ENCODE data around the gene CLDN11.

The CLDN11 gene

GRCh38 chr3:170418422-170419398, at the start of gene CLDN11:
TSS of gene CLDN11 (plus strand) at chr3:170418868. CDS start at chr3:170419067, 199 bp downstream.
- no peak for FAIRE-seq

DNA sequence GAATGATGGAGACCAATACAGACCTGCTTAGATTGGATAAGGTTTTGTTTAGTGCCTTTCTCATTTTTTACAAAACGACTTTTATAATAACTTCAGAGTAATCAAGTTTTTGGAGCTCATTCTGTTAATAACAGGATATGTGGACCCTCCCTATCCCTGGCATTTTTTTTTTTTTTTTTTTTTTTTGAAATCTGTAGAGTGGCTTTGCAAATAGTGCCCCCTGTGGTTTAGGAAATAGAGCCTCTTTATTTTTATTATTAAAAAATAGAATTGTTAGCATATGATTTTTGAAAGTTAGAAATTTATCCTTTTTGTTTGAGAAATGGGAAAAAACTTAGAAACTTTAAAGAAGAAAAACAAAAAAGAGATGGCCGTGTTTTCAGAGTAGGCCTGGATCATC, 49.7 kb upstream of the CLDN11 start:
- FAIRE-seq, result no peak

GRCh38 chr3:170372190-170372879, 46.3 kb upstream of the CLDN11 start:
- no peak for FAIRE-seq

DNA sequence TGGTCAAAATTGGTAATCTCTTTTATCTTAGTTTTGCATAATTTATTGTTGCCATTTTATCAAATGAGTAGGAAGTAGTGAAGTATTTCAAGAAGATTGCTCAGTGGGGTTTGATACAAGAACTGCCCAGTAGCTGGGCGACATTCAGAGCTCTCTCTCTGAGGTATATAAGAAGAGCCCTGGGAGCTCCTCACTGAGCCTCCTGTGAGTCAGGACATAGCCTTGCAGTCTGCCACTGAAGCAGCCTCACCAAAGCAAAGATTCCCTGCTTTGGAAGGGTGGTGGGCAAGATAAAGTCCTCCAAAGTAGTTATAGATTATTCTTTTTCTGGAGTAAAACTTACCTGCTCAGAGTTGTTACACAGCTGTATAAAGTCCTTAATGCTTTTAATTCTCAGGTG, 35.1 kb upstream of the CLDN11 start:
- no peak for FAIRE-seq

GRCh38 chr3:170386468-170386867, 32.2 kb upstream of the CLDN11 start:
- FAIRE-seq, result no peak

- no peak for FAIRE-seq
Measured at GRCh38 chr3:170387950-170388349, 30.7 kb upstream of the CLDN11 start.

- FAIRE-seq, result no peak
Measured at GRCh38 chr3:170391108-170391507, 27.6 kb upstream of the CLDN11 start.

GRCh38 chr3:170397685-170398084, 21.0 kb upstream of the CLDN11 start:
- no peak for FAIRE-seq

GRCh38 chr3:170405101-170405500, 13.6 kb upstream of the CLDN11 start:
- no peak for FAIRE-seq

DNA sequence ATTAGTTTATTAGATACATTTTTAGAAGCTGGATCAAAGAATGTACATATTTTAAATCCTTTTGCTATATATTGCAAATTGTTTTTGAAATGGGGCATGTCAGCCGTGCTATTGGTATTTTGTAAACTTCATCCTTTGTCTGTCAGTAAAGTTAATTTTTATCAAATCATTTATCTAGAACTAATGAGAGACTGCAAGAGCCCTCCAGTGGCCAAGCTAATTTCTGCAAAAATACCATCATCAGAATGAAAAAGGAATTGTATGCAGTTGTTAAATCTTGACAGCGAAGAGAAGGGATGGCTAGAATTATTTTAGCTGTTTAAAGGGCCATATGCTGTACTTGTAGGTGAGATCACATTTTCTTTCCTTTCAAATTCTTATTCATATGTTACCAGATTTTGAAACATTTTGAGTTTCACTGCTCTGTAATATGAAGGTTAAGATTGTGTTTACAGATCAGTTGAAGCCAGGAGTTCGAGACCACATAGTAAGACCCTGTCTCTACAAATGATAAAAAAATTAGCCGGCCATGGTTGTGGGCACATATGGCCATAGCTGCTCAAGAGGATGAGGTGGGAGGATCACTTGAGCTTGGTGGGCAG, 8.1 kb upstream of the CLDN11 start:
- peak; percentile 50 for FAIRE-seq

DNA sequence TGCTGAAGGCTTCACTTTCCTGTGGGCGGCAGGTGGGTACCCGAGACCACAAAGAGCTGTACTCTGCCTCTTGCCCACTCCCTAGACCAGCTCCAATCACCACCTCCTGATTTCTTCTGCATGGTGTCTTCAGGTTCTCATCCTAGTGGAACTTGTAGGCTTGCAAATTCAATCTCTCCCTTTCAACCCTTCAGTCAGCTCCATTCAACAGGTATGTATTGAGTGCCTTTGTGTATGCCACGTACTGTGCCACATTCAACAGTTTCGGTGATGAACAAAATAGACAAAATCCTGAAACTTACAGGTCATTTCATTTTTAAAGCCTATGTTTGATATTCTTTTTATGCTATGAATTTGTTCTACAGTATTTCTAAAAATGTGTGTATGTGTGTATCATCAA, 5.4 kb upstream of the CLDN11 start:
- no peak for FAIRE-seq

GRCh38 chr3:170414202-170414663, 4.4 kb upstream of the CLDN11 start:
- peak; percentile 53 for FAIRE-seq

- FAIRE-seq, result no peak
Measured at GRCh38 chr3:170417090-170417489, 1.6 kb upstream of the CLDN11 start.

DNA sequence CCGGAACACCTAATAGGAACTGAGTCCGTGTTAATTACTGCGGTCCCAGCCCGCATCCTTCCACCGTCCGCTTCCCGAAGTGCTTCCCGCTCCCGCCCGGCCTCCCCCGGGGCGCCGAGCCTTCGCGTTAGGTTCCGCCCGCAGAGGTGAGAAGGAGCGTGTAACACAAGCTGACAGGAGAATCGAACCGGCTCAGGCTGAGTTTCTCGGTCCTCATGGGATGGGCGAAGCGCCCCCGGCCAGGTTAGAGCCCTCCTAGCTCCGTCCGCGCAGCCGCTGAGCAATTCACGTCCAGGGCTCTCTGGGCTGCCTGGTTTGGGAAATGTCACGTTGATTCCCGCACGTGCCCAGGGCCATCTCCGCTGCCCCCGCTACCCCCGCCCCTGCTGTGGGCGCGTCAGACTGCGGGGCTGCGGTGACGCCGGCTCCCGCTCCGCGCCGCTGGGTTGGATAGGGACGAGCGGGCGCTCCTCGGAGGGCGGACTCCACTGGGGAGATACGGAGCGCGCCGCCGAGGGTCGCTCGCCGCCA, 954 bp downstream of the CLDN11 start:
- no peak for FAIRE-seq

GRCh38 chr3:170420307-170420821, 1.7 kb downstream of the CLDN11 start:
- FAIRE-seq, result no peak

GRCh38 chr3:170421111-170421641, 2.5 kb downstream of the CLDN11 start:
- no peak for FAIRE-seq

DNA sequence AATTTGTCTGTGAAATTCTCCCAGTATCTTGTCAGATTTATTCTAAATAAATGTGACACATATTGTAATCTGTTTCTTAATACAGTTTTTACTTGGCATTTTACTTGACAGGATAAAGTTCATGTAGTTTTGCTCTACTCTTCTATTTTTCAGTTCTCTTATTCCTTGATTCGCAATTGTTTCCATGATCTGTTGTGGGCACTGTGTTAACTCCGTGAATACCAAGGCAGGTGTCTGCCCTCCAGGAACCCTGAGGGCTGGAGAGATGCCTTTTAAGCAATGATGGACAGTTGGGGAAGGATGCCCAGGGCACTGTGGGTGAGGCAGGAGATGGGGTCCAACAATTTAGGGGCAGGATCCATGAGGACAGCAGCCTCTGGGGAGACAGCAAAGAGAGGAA, 3.1 kb downstream of the CLDN11 start:
- no peak for FAIRE-seq

DNA sequence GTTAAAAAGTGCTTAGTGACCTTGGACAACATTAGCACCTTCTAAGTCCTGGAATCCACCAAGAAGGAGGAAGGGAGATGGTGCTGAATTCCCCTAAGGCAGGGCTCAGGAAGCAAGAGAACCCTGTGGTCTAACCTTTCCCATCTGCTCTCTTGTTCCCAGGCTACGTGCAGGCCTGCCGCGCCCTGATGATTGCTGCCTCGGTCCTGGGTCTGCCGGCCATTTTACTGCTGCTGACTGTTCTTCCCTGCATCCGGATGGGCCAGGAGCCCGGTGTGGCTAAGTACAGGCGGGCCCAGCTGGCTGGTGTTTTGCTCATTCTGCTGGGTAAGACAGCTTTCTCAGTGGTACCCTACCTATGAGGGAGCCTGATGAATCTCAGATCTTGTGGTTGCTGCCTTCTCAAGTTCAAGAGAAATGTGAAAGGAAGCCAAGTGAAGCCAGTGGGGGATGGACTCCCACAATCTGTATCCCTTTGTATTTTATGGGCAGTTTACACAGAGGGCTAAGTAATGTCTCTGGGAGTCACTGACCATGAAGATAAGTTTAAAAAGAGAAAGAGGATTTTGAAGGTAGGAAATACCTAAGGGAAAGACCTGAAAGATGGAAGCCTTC, 4.4 kb downstream of the CLDN11 start:
- no peak for FAIRE-seq

DNA sequence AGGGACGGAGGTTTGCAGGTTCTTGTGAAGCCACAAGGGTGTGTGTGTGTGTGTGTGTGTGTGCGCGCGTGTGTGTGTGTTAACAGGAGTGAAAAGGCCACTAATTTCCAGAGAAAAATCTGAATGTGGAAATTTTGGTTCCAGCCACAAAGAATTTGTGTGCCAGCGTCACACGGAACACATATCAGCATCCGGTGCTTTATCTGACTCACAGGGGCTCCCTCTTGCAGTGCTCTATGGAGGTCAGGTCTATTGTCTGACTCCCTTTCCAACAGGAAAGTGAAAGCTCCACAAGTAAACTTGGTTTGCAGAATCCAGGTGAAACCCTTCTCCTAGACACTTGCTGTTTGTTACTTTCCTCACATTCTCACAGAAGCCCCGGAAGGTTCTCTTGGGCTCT, 6.2 kb downstream of the CLDN11 start:
- no peak for FAIRE-seq

DNA sequence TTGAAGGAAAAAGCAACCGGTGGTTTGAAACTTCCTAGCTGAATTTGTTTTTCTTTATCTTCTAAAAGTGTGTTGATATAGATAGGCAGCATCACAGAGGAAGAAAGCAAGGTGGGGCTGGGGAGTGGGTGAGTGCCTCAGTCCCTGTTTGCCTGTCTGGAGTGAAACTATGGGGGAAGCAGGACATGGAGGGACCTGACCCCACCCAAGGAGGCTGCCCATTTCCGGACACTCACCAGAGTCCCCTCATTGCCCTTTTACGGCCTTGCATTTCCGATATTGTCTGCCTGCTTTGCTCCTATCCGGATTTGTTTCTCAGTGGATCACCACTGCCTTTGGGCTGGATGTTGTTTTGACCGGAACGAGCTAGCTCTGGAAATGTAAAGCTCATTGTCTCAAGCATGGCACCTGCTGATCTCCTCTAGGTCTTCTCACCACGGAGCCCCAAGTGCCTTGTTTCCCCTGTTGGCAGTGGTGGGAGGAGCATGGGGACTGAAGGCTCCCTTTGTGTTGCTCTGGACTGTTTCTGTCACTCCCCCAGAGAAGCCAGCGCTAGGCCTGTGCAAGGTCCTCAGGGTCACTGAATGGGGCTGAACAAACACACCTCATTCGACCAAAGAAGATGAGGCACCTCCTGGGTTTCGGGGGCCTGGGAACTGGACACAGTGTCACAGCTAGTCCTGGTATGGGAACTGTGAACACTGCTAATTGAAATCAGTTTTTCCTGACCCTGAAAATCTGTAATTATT, 7.0 kb downstream of the CLDN11 start:
- no peak for FAIRE-seq

- FAIRE-seq, result no peak
Measured at GRCh38 chr3:170426240-170426797, 7.7 kb downstream of the CLDN11 start.

Measured in TTC549 (cell line).